Nephron progenitor cell (in vitro differentiated cells): ENCODE measurements around the gene CA11.

Experiments used
- DNase-seq: peaks from one replicate; pipeline ENCODE4 v3.0.0; 2021
- H3K27ac Mint-ChIP-seq: 2 replicates; pipeline ENCODE4 v1.8.0; 2021; ENCODE audit warnings: mild to moderate bottlenecking, moderate library complexity, mixed read lengths
- H3K27me3 Mint-ChIP-seq: 2 replicates; pipeline ENCODE4 v1.8.0; 2021; ENCODE audit warnings: mild to moderate bottlenecking, low read depth, mixed read lengths; ENCODE audit not compliant: poor library complexity
- H3K36me3 Mint-ChIP-seq: 2 replicates; pipeline ENCODE4 v1.8.0; 2021; ENCODE audit warnings: low read depth, mixed read lengths
- H3K4me1 Mint-ChIP-seq: 2 replicates; pipeline ENCODE4 v1.8.0; 2021; ENCODE audit warnings: mixed read lengths
- H3K4me3 Mint-ChIP-seq: 2 replicates; pipeline ENCODE4 v1.8.0; 2021; ENCODE audit warnings: mild to moderate bottlenecking, moderate library complexity, mixed read lengths
- H3K9me3 Mint-ChIP-seq: 2 replicates; pipeline ENCODE4 v1.8.0; 2021; ENCODE audit warnings: mild to moderate bottlenecking, moderate library complexity, mixed read lengths
- CTCF ChIP-seq: fragments of 200-600 bp; sonication (generic); IDR thresholded peaks from 2 replicates; pipeline ENCODE4 v1.5.0; 2021; ENCODE audit warnings: antibody characterized with exemption

CA11 gene

GRCh38 chr19:48665786-48666185 is 19.8 kb upstream of the CA11 start:
- Mint-ChIP-seq H3K27me3 (peaks cover 6% of the 10 kb centered on the region), H3K4me3 (no peak overlapping the region), H3K4me1 (peaks cover 36% of the 10 kb centered on the region), H3K36me3 (peaks cover 4% of the 10 kb centered on the region), H3K27ac (no peak overlapping the region), H3K9me3 (peaks cover 7% of the 10 kb centered on the region)
- no peak for TF ChIP-seq CTCF
- no peak for DNase-seq

GRCh38 chr19:48664476-48664875 is 18.5 kb upstream of the CA11 start:
- Mint-ChIP-seq H3K36me3 (no peaks in the 10 kb centered on the region), H3K9me3 (peaks cover under 1% of the 10 kb centered on the region), H3K27me3 (peaks cover 2% of the 10 kb centered on the region), H3K4me3 (no peak overlapping the region), H3K4me1 (peaks cover 26% of the 10 kb centered on the region), H3K27ac (no peak overlapping the region)
- TF ChIP-seq CTCF = no peak
- no peak for DNase-seq

- no peak for DNase-seq
- no peak for TF ChIP-seq CTCF
- Mint-ChIP-seq H3K27ac (no peak overlapping the region), H3K4me3 (no peak overlapping the region), H3K9me3 (no peaks in the 10 kb centered on the region), H3K4me1 (peaks cover 26% of the 10 kb centered on the region), H3K36me3 (no peaks in the 10 kb centered on the region), H3K27me3 (peaks cover 6% of the 10 kb centered on the region)
Observed at GRCh38 chr19:48663667-48664066, 17.7 kb upstream of the CA11 start.

- Mint-ChIP-seq H3K9me3 (no peaks in the 10 kb centered on the region), H3K27me3 (peaks cover 11% of the 10 kb centered on the region), H3K27ac (no peak overlapping the region), H3K4me1 (peaks cover 27% of the 10 kb centered on the region), H3K4me3 (no peak overlapping the region), H3K36me3 (no peaks in the 10 kb centered on the region)
- no peak for TF ChIP-seq CTCF
- no peak for DNase-seq
Observed at GRCh38 chr19:48661711-48662090, 15.7 kb upstream of the CA11 start.

- Mint-ChIP-seq H3K4me1 (peaks cover 29% of the 10 kb centered on the region), H3K36me3 (no peaks in the 10 kb centered on the region), H3K27ac (no peak overlapping the region), H3K4me3 (no peak overlapping the region), H3K9me3 (no peaks in the 10 kb centered on the region), H3K27me3 (peaks cover 11% of the 10 kb centered on the region)
- peak; percentile 47 for DNase-seq
- TF ChIP-seq CTCF = no peak
Observed at GRCh38 chr19:48660852-48661710, 15.1 kb upstream of the CA11 start.

- no peak for TF ChIP-seq CTCF
- Mint-ChIP-seq H3K4me1 (peaks cover 29% of the 10 kb centered on the region), H3K4me3 (no peak overlapping the region), H3K9me3 (no peaks in the 10 kb centered on the region), H3K36me3 (no peaks in the 10 kb centered on the region), H3K27ac (no peak overlapping the region), H3K27me3 (peaks cover 11% of the 10 kb centered on the region)
- DNase-seq = no peak
Observed at GRCh38 chr19:48659768-48660167, 13.8 kb upstream of the CA11 start.
